Bronchial epithelial cell (primary cell): ENCODE results near the gene ZBTB39. TPM values are rescaled to one million over a fixed set of nuclear protein-coding genes. Genes with fewer than 3 reads are reported as not detected.
"Not testable (repeated sequence)": the region's sequence is repeated elsewhere in the genome, so short reads cannot be mapped to it uniquely, and the experiment has no call there.

ENCODE experiments used
- DNase-seq: peaks from one replicate; pipeline ENCODE4 v3.0.0-alpha.2; 2010; ENCODE audit warnings: low read depth
- FAIRE-seq: peaks from 2 replicates; lab custom pipeline; 2011; peaks lifted over from hg19 to GRCh38; lab: Jason Lieb, UNC
- H3K27me3 ChIP-seq: 2 replicates; pipeline ENCODE4 v1.5.1; 2011; ENCODE audit warnings: low read length; ENCODE audit not compliant: control insufficient read depth, insufficient read depth
- H3K36me3 ChIP-seq: 2 replicates; pipeline ENCODE4 v1.5.1; 2011; ENCODE audit warnings: low read length; ENCODE audit not compliant: control insufficient read depth, insufficient read depth
- H3K4me3 ChIP-seq: 2 replicates; pipeline ENCODE4 v1.5.1; 2011; ENCODE audit warnings: mild to moderate bottlenecking, low read depth, low read length, control low read depth
- CTCF ChIP-seq: IDR thresholded peaks from 2 replicates; pipeline ENCODE4 v1.5.1; 2011; ENCODE audit warnings: mild to moderate bottlenecking, moderate library complexity, low read length, control low read depth, inconsistent platforms; ENCODE audit not compliant: insufficient read depth, severe bottlenecking
- total RNA-seq: library from RNA; depleted of rRNA; stranded (reverse); fragments of >200 nt; gene quantifications from 2 replicates; pipeline ENCODE4 v1.2.1, GENCODE V29; 2014

Gene ZBTB39, protein sequence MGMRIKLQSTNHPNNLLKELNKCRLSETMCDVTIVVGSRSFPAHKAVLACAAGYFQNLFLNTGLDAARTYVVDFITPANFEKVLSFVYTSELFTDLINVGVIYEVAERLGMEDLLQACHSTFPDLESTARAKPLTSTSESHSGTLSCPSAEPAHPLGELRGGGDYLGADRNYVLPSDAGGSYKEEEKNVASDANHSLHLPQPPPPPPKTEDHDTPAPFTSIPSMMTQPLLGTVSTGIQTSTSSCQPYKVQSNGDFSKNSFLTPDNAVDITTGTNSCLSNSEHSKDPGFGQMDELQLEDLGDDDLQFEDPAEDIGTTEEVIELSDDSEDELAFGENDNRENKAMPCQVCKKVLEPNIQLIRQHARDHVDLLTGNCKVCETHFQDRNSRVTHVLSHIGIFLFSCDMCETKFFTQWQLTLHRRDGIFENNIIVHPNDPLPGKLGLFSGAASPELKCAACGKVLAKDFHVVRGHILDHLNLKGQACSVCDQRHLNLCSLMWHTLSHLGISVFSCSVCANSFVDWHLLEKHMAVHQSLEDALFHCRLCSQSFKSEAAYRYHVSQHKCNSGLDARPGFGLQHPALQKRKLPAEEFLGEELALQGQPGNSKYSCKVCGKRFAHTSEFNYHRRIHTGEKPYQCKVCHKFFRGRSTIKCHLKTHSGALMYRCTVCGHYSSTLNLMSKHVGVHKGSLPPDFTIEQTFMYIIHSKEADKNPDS
- total RNA-seq, result 5.2 and 5.5 TPM in 2 replicates

- TF ChIP-seq CTCF, result peak; percentile 57
- H3K36me3 ChIP-seq, result peaks cover 8% of the 10 kb centered on the region
- DNase-seq (no peak), FAIRE-seq (no peak)
- peak within 1 kb of the TSS; percentile 70 for H3K4me3 ChIP-seq
- H3K27me3 ChIP-seq, result no peaks in the 10 kb centered on the region
Observed at GRCh38 chr12:57005980-57006808, at the start of gene ZBTB39. Gene ZBTB39, minus strand, starts transcription at chr12:57006546. Its CDS starts 1,629 bp downstream, at chr12:57004917.

- Histone ChIP-seq H3K27me3 (no peaks in the 10 kb centered on the region), H3K4me3 (no peak overlapping the region), H3K36me3 (peaks cover 5% of the 10 kb centered on the region)
- FAIRE-seq, result no peak
- DNase-seq, result no peak
- TF ChIP-seq CTCF, result no peak
Observed at GRCh38 chr12:57055824-57056223, 49.5 kb upstream of the ZBTB39 start.

GRCh38 chr12:57053901-57054300 lies 47.6 kb upstream of the ZBTB39 start:
- DNase-seq, H3K36me3 ChIP-seq, H3K4me3 ChIP-seq, FAIRE-seq, H3K27me3 ChIP-seq: not testable (repeated sequence)

- H3K4me3 ChIP-seq, H3K36me3 ChIP-seq, H3K27me3 ChIP-seq, DNase-seq, FAIRE-seq: not testable (repeated sequence)
Observed at GRCh38 chr12:57053146-57053545, 46.8 kb upstream of the ZBTB39 start.

- DNase-seq (no peak), FAIRE-seq (no peak)
- Histone ChIP-seq H3K4me3 (no peak overlapping the region), H3K36me3 (no peaks in the 10 kb centered on the region), H3K27me3 (peaks cover 5% of the 10 kb centered on the region)
- TF ChIP-seq CTCF, result no peak
Observed at GRCh38 chr12:57051011-57051410, 44.7 kb upstream of the ZBTB39 start.

- peaks cover 5% of the 10 kb centered on the region for H3K27me3 ChIP-seq
- no peak for FAIRE-seq
- no peak for TF ChIP-seq CTCF
Observed at GRCh38 chr12:57049890-57050289, 43.5 kb upstream of the ZBTB39 start, which contains the start of gene MYO1A. Gene MYO1A, minus strand, starts transcription at chr12:57050129. Its CDS starts 1,806 bp downstream, at chr12:57048323.

More at GRCh38 chr12:57049890-57050289, 43.5 kb upstream of the ZBTB39 start, which contains the start of gene MYO1A:
- Histone ChIP-seq H3K4me3 (no peak within 1 kb of the TSS), H3K36me3 (no peaks in the 10 kb centered on the region)
- DNase-seq, result no peak
